OCI-LY7 (cell line): Measurements from ENCODE around the gene CPSF7. TPM values are rescaled to one million over a fixed set of nuclear protein-coding genes. Genes with fewer than 3 reads are reported as not detected.

ENCODE experiments used
- BruUV-seq: library from RNA; stranded (reverse); fragments of 400-500 nt; replicated peaks from 2 replicates; lab custom pipeline; 2021; lab: Mats Ljungman, UMichigan
- CTCF ChIA-PET: fragments of 300-600 bp; sonication (Branson Sonifier 250); formaldehyde crosslinking; loops from one replicate; lab custom pipeline; 2022; ENCODE audit warnings: antibody characterized with exemption; ENCODE audit not compliant: unreplicated experiment; lab: Charles Lee
- POLR2A ChIA-PET: fragments of 300-600 bp; sonication (Branson Sonifier 250); formaldehyde crosslinking; loops from one replicate; lab custom pipeline; 2022; ENCODE audit warnings: antibody characterized with exemption; lab: Charles Lee
- DNase-seq: peaks from one replicate; pipeline ENCODE4 v3.0.0-alpha.2; 2015; ENCODE audit warnings: low spot score
- H2AFZ ChIP-seq: fragments of 200-600 bp; sonication (generic), shearing (Covaris generic); 2 replicates; pipeline ENCODE4 v1.6.1; 2014; ENCODE audit warnings: mild to moderate bottlenecking, antibody characterized with exemption, low read length, moderate library complexity
- H3K27ac ChIP-seq: fragments of 200-600 bp; sonication (generic); 2 replicates; pipeline ENCODE4 v1.5.1; 2014; ENCODE audit warnings: mixed run types, low read depth, mild to moderate bottlenecking, moderate library complexity, low read length, inconsistent platforms; ENCODE audit not compliant: poor library complexity, severe bottlenecking
- H3K36me3 ChIP-seq: fragments of 200-600 bp; sonication (generic); 2 replicates; pipeline ENCODE4 v1.6.1; 2014; ENCODE audit warnings: mild to moderate bottlenecking, antibody characterized with exemption, low read length, moderate library complexity, mixed read lengths; ENCODE audit not compliant: insufficient read depth
- H3K4me1 ChIP-seq: fragments of 200-600 bp; sonication (generic); 2 replicates; pipeline ENCODE4 v1.5.1; 2014; ENCODE audit warnings: mild to moderate bottlenecking, low read length; ENCODE audit not compliant: insufficient read depth, poor library complexity, severe bottlenecking
- H3K4me2 ChIP-seq: fragments of 200-600 bp; sonication (generic); 2 replicates; pipeline ENCODE4 v1.6.1; 2014; ENCODE audit warnings: mild to moderate bottlenecking, low read length
- H3K4me3 ChIP-seq: fragments of 200-600 bp; sonication (generic); 2 replicates; pipeline ENCODE4 v1.5.1; 2014; ENCODE audit warnings: mild to moderate bottlenecking, low read depth, low read length; ENCODE audit not compliant: poor library complexity, severe bottlenecking
- H3K79me2 ChIP-seq: fragments of 200-600 bp; sonication (generic); 2 replicates; pipeline ENCODE4 v1.6.1; 2016; ENCODE audit warnings: low read depth, mild to moderate bottlenecking, low read length, moderate library complexity, mixed read lengths; ENCODE audit not compliant: insufficient read depth
- H3K9me2 ChIP-seq: fragments of 200-600 bp; sonication (generic); 2 replicates; pipeline ENCODE4 v1.6.1; 2016; ENCODE audit warnings: mild to moderate bottlenecking, low read length, mixed read lengths; ENCODE audit not compliant: insufficient read depth
- H3K9me3 ChIP-seq: fragments of 200-600 bp; sonication (generic); 2 replicates; pipeline ENCODE4 v1.6.1; 2014; ENCODE audit warnings: mild to moderate bottlenecking, mixed run types, low read length, mixed read lengths
- H4K20me1 ChIP-seq: fragments of 200-600 bp; sonication (generic); 2 replicates; pipeline ENCODE4 v1.6.1; 2014; ENCODE audit warnings: mild to moderate bottlenecking, antibody characterized with exemption, low read length, moderate library complexity, mixed read lengths; ENCODE audit not compliant: insufficient read depth
- CTCF ChIP-seq: fragments of 200-600 bp; sonication (generic); conservative IDR thresholded peaks from 2 replicates; pipeline ENCODE4 v1.5.1; 2014; ENCODE audit warnings: mild to moderate bottlenecking, antibody characterized with exemption, low read length, moderate library complexity, mixed read lengths
- EZH2phosphoT487 ChIP-seq: fragments of 200-600 bp; sonication (generic); IDR thresholded peaks from 2 replicates; pipeline ENCODE4 v1.6.1; 2018; ENCODE audit warnings: low read depth, borderline replicate concordance, mild to moderate bottlenecking, mixed run types, antibody characterized with exemption, low read length, moderate library complexity, mixed read lengths
- intact Hi-C: fragments of 100-400 bp; cut with micrococcal nuclease; formaldehyde crosslinking; loops from one replicate; pipeline ENCODE4 v1.10.0; 2022; ENCODE audit not compliant: unreplicated experiment
- total RNA-seq, 2 experiments: library from RNA; depleted of rRNA in 1 of 2; stranded (reverse); fragments of >200 nt in 1 of 2; shearing (Covaris generic) in 1 of 2; gene quantifications; 2 replicates each; pipeline ENCODE4 v1.2.3, GENCODE V29; 2014 to 2022

CPSF7 gene
- total RNA-seq, 2 experiments from 2014 or later, result 69.4 to 128 TPM

GRCh38 chr11:61415381-61415780, 14.4 kb downstream of the CPSF7 start:
- intact Hi-C loops, result no loop called here
- Histone ChIP-seq H3K4me1 (no peaks in the 10 kb centered on the region), H3K4me3 (no peak overlapping the region), H3K79me2 (peaks cover 12% of the 10 kb centered on the region; the same call in 1 of the 2 replicates), H2AFZ (no peak overlapping the region), H3K9me3 (no peaks in the 10 kb centered on the region), H3K4me2 (no peak overlapping the region), H4K20me1 (peaks cover 4% of the 10 kb centered on the region; the same call in 1 of the 2 replicates), H3K9me2 (no peaks in the 10 kb centered on the region), H3K27ac (no peak overlapping the region), H3K36me3 (peaks cover 100% of the 10 kb centered on the region)
- TF ChIP-seq EZH2phosphoT487 (no peak), CTCF (no peak)
- no TSS peak for BruUV-seq
- ChIA-PET POLR2A (no interaction called here), CTCF (no interaction called here)
- DNase-seq, result no peak

- DNase-seq, result no peak
- Histone ChIP-seq H3K4me1 (no peaks in the 10 kb centered on the region), H3K4me2 (no peak overlapping the region), H2AFZ (no peak overlapping the region), H3K9me3 (no peaks in the 10 kb centered on the region), H3K27ac (no peak overlapping the region), H4K20me1 (no peaks in the 10 kb centered on the region), H3K36me3 (peaks cover 100% of the 10 kb centered on the region), H3K9me2 (no peaks in the 10 kb centered on the region), H3K4me3 (no peak overlapping the region), H3K79me2 (peaks cover 6% of the 10 kb centered on the region; the same call in 1 of the 2 replicates)
- CTCF ChIA-PET, result no interaction called here
- no TSS peak for BruUV-seq
- intact Hi-C loops, result no loop called here
- TF ChIP-seq EZH2phosphoT487 (no peak), CTCF (no peak)
- POLR2A ChIA-PET, result no interaction called here
Measured at GRCh38 chr11:61414547-61414946, 15.2 kb downstream of the CPSF7 start.

- no TSS peak for BruUV-seq
- TF ChIP-seq EZH2phosphoT487 (no peak), CTCF (no peak)
- H2AFZ ChIP-seq, result no peak overlapping the region
- no peak for DNase-seq
- H3K4me3 ChIP-seq, result no peak overlapping the region
- ChIA-PET CTCF (no interaction called here), POLR2A (interaction anchor here (0.6 to 0.7 kb wide), 2 partner anchors 8 to 17 kb away, joined by 3 to 6 read pairs; no protein-coding TSS in a partner anchor)
- no peaks in the 10 kb centered on the region for H3K4me1 ChIP-seq
- H4K20me1 ChIP-seq, result no peaks in the 10 kb centered on the region
- H3K4me2 ChIP-seq, result no peak overlapping the region
- no peak overlapping the region for H3K27ac ChIP-seq
- intact Hi-C loops, result no loop called here
- H3K79me2 ChIP-seq, result peaks cover 6% of the 10 kb centered on the region; the same call in 1 of the 2 replicates
- peaks cover 100% of the 10 kb centered on the region for H3K36me3 ChIP-seq
- H3K9me3 ChIP-seq, result no peaks in the 10 kb centered on the region
- no peaks in the 10 kb centered on the region for H3K9me2 ChIP-seq
Measured at GRCh38 chr11:61413496-61413895, 16.3 kb downstream of the CPSF7 start.
